Heart right ventricle (tissue), 16 donors: ENCODE measurements around the gene PIP5K1B. TPM values are rescaled to one million over a fixed set of nuclear protein-coding genes. Genes with fewer than 3 reads are reported as not detected.

Experiments used
- ATAC-seq, 8 donors: fragments of 200-7000 bp; cut with Tn5 transposase; one replicate each; pipeline ENCODE4 v1.9.1; 2020; ENCODE audit warnings: mild to moderate bottlenecking in 8 of 8, moderate library complexity in 8 of 8, moderate number of reproducible peaks in 1 of 8
- DNase-seq, 2 donors: peaks; one replicate each; pipeline ENCODE4 v3.0.0-alpha.2; 2020
- H3K27ac ChIP-seq, 10 donors: fragments of 200-600 bp; sonication (generic) in 2 of 10; one replicate each; pipeline versions ENCODE4 v1.5.0 to v1.8.0; 2020 to 2022; ENCODE audit warnings: mild to moderate bottlenecking in 3 of 10
- H3K27me3 ChIP-seq, 7 donors: fragments of 200-600 bp; one replicate each; pipeline ENCODE4 v1.8.0; 2021 to 2022; ENCODE audit warnings: mild to moderate bottlenecking in 2 of 7
- H3K36me3 ChIP-seq, 9 donors: fragments of 200-600 bp; sonication (generic) in 1 of 9; one replicate each; pipeline versions ENCODE4 v1.5.0 to v1.8.0; 2020 to 2022; ENCODE audit warnings: mild to moderate bottlenecking in 2 of 9
- H3K4me1 ChIP-seq, 9 donors: fragments of 200-600 bp; sonication (generic) in 1 of 9; one replicate each; pipeline versions ENCODE4 v1.5.0 to v1.8.0; 2020 to 2022; ENCODE audit warnings: mild to moderate bottlenecking in 4 of 9
- H3K4me3 ChIP-seq, 10 donors: fragments of 200-600 bp; sonication (generic) in 2 of 10; one replicate each; pipeline versions ENCODE4 v1.5.0 to v1.8.0; 2020 to 2022; ENCODE audit warnings: mild to moderate bottlenecking in 7 of 10, moderate library complexity in 2 of 10
- H3K9me3 ChIP-seq, 11 donors: fragments of 200-600 bp in 10 of 11; sonication (generic) in 2 of 11; one replicate each; pipeline versions ENCODE4 v1.5.0 to v1.8.0; 2013 to 2022; ENCODE audit warnings: mild to moderate bottlenecking in 2 of 11, control low read depth in 1 of 11, moderate library complexity in 1 of 11
- CTCF ChIP-seq, 9 donors: fragments of 200-600 bp; sonication (generic) in 2 of 9; IDR thresholded peaks; one replicate each; pipeline versions ENCODE4 v1.5.0 to v1.8.0; 2021 to 2022; ENCODE audit warnings: antibody characterized with exemption in 9 of 9, mild to moderate bottlenecking in 5 of 9, moderate library complexity in 1 of 9
- WGBS, 2 donors: extraction: QIAGEN DNeasy Blood & Tissue Kit; methylation state at CpG; one replicate each; pipeline ENCODE4 v1.1.7; 2013; ENCODE audit warnings: inconsistent platforms in 1 of 2; 5-methylcytosine and 5-hydroxymethylcytosine counted together
- intact Hi-C, 10 donors: fragments of 100-400 bp; cut with DNase I; formaldehyde crosslinking; loops; one replicate each; pipeline versions ENCODE4 v1.11.1 to v1.14.2; 2022
- polyA plus RNA-seq, 2 donors: library from polyadenylated mRNA; stranded (reverse); fragments of 200-250 nt; gene quantifications; one replicate each; pipeline ENCODE4 v1.2.3, GENCODE V29; 2013
- total RNA-seq, 10 donors: library from RNA; stranded (reverse); fragmentation: NEBNext Ultra II Directional in 3 of 10; extraction: Animal tissue kit (Norgen Biotek cat#: 25700) in 3 of 10; gene quantifications; one replicate each; pipeline versions ENCODE4 v1.2.1 to v1.2.4, GENCODE V29; 2021 to 2023
- donor health status: Arrhythmogenic right ventricular cardiomyopathy.
- donor health status: ischemic (EF 13 %, LVEDD 7.1; RV severe dilation, severe dysfunction).
- donor health status: healthy with polysubstance abuse.
- donor health status: DM: no; HTN: yes; CAD: no.
- donor health status: DM: no; HTN: no; CAD: no.
- donor health status: ischemic (EF 25% LVEDD 6.9; RV normal size, moderate dysfunction).
- donor health status: ischemic (EF 25% LVEDD 5.7; RV mildly dilated, moderate dysfunction).
- donor health status: healthy.
- donor health status: DM: yes; HTN: yes; CAD: no.
- donor health status: Ischemic cardiomyopathy.
- donor health status: ischemic (EF 35%, LVEDD 5.7; RV mildly dilated, moderate dysfunction).
- donor health status: nonischemic (EF 11% LVEDD 7.7; RV severe dilation, severe dysfunction).
- donor health status: DM: yes; HTN: yes; CAD: no.
- donor health status: PGD.
- donor health status: ischemic (EF 29% LVEDD 5.4; RV normal size, mild dysfunction).
- donor health status: nonischemic (EF 23%, LVEDD 6.1; RV moderate dilation, normal function).

Gene PIP5K1B
- total and polyA plus RNA-seq, 12 donors: 5.6 to 90.8 (median 48.1) TPM

- no peak for TF ChIP-seq CTCF (IDR thresholded peaks at IDR 0.05)
- intact Hi-C loops: loop anchor here in 5 of 10 donors (5.0 to 10.0 kb wide), 5 partner anchors 57 to 153 kb away; partner anchors contain the start of gene PIP5K1B (in 2 of the 5)
- no peaks in the 10 kb centered on the region for H3K36me3 ChIP-seq
- H3K4me3 ChIP-seq: no peak overlapping the region
- no peaks in the 10 kb centered on the region for H3K9me3 ChIP-seq
- DNase-seq (no peak), ATAC-seq (peak in 3 of 8 donors; percentile 20 to 67 (median 66))
- H3K27me3 ChIP-seq: no peaks in the 10 kb centered on the region
- whole genome bisulfite sequencing, 2 donors: 47 to 52% methylated on average over 6 of the region's 6 CpGs
- peak overlapping the region in 7 of 10 donors; percentile 1 to 65 (median 30) for H3K27ac ChIP-seq
- H3K4me1 ChIP-seq: peaks cover 0 to 68% (median 32%) of the 10 kb centered on the region in 9 donors
These were observed 136.4 kb downstream of the PIP5K1B start for GRCh38 chr9:68841276-68842052.

GRCh38 chr9:68842568-68842967 lies 137.5 kb downstream of the PIP5K1B start:
- DNase-seq (no peak), ATAC-seq (no peak)
- no peaks in the 10 kb centered on the region for H3K36me3 ChIP-seq
- 80 to 82% methylated on average over 2 of the region's 2 CpGs for WGBS, 2 donors
- H3K27me3 ChIP-seq: no peaks in the 10 kb centered on the region
- peak overlapping the region in 1 of 10 donors; percentile 65 for H3K27ac ChIP-seq
- no peak for TF ChIP-seq CTCF (IDR thresholded peaks at IDR 0.05)
- H3K4me1 ChIP-seq: peaks cover 0 to 59% (median 22%) of the 10 kb centered on the region in 9 donors
- H3K9me3 ChIP-seq: no peaks in the 10 kb centered on the region
- intact Hi-C loops: loop anchor here in 5 of 10 donors (5.0 to 10.0 kb wide), 5 partner anchors 58 to 152 kb away; partner anchors contain the start of gene PIP5K1B (in 2 of the 5)
- no peak overlapping the region for H3K4me3 ChIP-seq

GRCh38 chr9:68843239-68843638 lies 138.2 kb downstream of the PIP5K1B start:
- Histone ChIP-seq H3K9me3 (no peaks in the 10 kb centered on the region), H3K36me3 (no peaks in the 10 kb centered on the region), H3K4me3 (no peak overlapping the region), H3K4me1 (peaks cover 0 to 58% (median 21%) of the 10 kb centered on the region in 9 donors), H3K27ac (peak overlapping the region in 2 of 10 donors; percentile 56 to 68), H3K27me3 (no peaks in the 10 kb centered on the region)
- WGBS, 2 donors: 60 to 80% methylated on average over 3 of the region's 3 CpGs
- intact Hi-C loops: loop anchor here in 5 of 10 donors (5.0 to 10.0 kb wide), 5 partner anchors 58 to 152 kb away; partner anchors contain the start of gene PIP5K1B (in 2 of the 5)
- DNase-seq: no peak
- ATAC-seq: no peak
- no peak for TF ChIP-seq CTCF (IDR thresholded peaks at IDR 0.05)

GRCh38 chr9:68844157-68844556 lies 139.1 kb downstream of the PIP5K1B start:
- no peak for TF ChIP-seq CTCF (IDR thresholded peaks at IDR 0.05)
- no peak for DNase-seq
- Histone ChIP-seq H3K27ac (peak overlapping the region in 2 of 10 donors; percentile 15 to 68), H3K36me3 (no peaks in the 10 kb centered on the region), H3K4me1 (peaks cover 0 to 49% (median 16%) of the 10 kb centered on the region in 9 donors), H3K9me3 (no peaks in the 10 kb centered on the region), H3K4me3 (no peak overlapping the region), H3K27me3 (no peaks in the 10 kb centered on the region)
- 59 to 69% methylated on average over 3 of the region's 3 CpGs for WGBS, 2 donors
- intact Hi-C loops: loop anchor here in 5 of 10 donors (5.0 to 10.0 kb wide), 5 partner anchors 59 to 151 kb away; partner anchors contain the start of gene PIP5K1B (in 2 of the 5)
- peak in 2 of 8 donors; percentile 36 to 59 for ATAC-seq
